HepG2 (cell line): ENCODE measurements around the gene EMC9. TPM values are rescaled to one million over a fixed set of nuclear protein-coding genes. Genes with fewer than 3 reads are reported as not detected.
A peak's percentile ranks its signal among the peaks of the same experiment; 100 is the strongest.

Source experiments
- AGO2 ChIP-seq: fragments of 200-400 bp; formaldehyde crosslinking; optimal IDR thresholded peaks from 2 replicates; pipeline ENCODE3; 2017; ENCODE audit warnings: mild to moderate bottlenecking, low read depth, low read length, moderate library complexity
- FOSL2 ChIP-seq: sonication (generic); formaldehyde crosslinking; IDR thresholded peaks from 2 replicates; pipeline ENCODE4 v1.4.0; 2020; ENCODE audit warnings: missing genetic modification reagents
- HNF4A ChIP-seq: sonication (generic); formaldehyde crosslinking; IDR thresholded peaks from 2 replicates; pipeline ENCODE4 v1.4.0; 2020; ENCODE audit warnings: missing genetic modification reagents
- JUNB ChIP-seq: sonication (generic); formaldehyde crosslinking; IDR thresholded peaks from 2 replicates; pipeline ENCODE4 v1.8.0; 2022; ENCODE audit warnings: missing genetic modification reagents, mild to moderate bottlenecking, borderline replicate concordance
- MAFK ChIP-seq, 2 experiments: IDR thresholded peaks in 1 of 2; conservative IDR thresholded peaks in 1 of 2; 2 replicates each; pipeline ENCODE4 v1.6.1; 2011; ENCODE audit warnings: improper control_type of control experiment in 2 of 2, low read length in 2 of 2
- MBD4 ChIP-seq: IDR thresholded peaks from 2 replicates; pipeline ENCODE4 v1.6.1; 2012; ENCODE audit warnings: low read length, inconsistent platforms, borderline replicate concordance
- MEIS1 ChIP-seq: sonication (generic); formaldehyde crosslinking; IDR thresholded peaks from 2 replicates; pipeline ENCODE4 v1.9.0; 2021; ENCODE audit warnings: mild to moderate bottlenecking, missing genetic modification reagents, moderate library complexity, borderline replicate concordance
- NKX3-1 ChIP-seq: sonication (generic); formaldehyde crosslinking; IDR thresholded peaks from 2 replicates; pipeline ENCODE4 v1.5.0; 2020; ENCODE audit warnings: missing genetic modification reagents
- POGZ ChIP-seq: sonication (generic); formaldehyde crosslinking; IDR thresholded peaks from 2 replicates; pipeline ENCODE4 v1.4.0; 2020; ENCODE audit warnings: mild to moderate bottlenecking, missing genetic modification reagents
- SIX1 ChIP-seq: sonication (generic); formaldehyde crosslinking; IDR thresholded peaks from 2 replicates; pipeline ENCODE4 v1.4.0; 2020; ENCODE audit warnings: missing genetic modification reagents, borderline replicate concordance
- SNAI1 ChIP-seq: sonication (generic); formaldehyde crosslinking; IDR thresholded peaks from 2 replicates; pipeline ENCODE4 v1.5.0; 2020; ENCODE audit warnings: mild to moderate bottlenecking, missing genetic modification reagents, borderline replicate concordance
- TAF15 ChIP-seq: fragments of 200-400 bp; formaldehyde crosslinking; IDR thresholded peaks from one replicate; pipeline ENCODE4 v1.6.1; 2018; ENCODE audit warnings: mild to moderate bottlenecking, low read depth, low read length; ENCODE audit not compliant: poor library complexity, severe bottlenecking
- ZNF567 ChIP-seq: sonication (generic); formaldehyde crosslinking; IDR thresholded peaks from 2 replicates; pipeline ENCODE4 v1.8.1; 2023; ENCODE audit warnings: mild to moderate bottlenecking, missing genetic modification reagents, borderline replicate concordance
- ZNF614 ChIP-seq: IDR thresholded peaks from 2 replicates; pipeline ENCODE4 v1.6.1; 2018; ENCODE audit warnings: missing biosample characterization, missing genetic modification reagents, inconsistent platforms, borderline replicate concordance
- polyA plus RNA-seq, 8 experiments: library from polyadenylated mRNA; depleted of rRNA in 3 of 8; stranded (reverse) in 7 of 8; unstranded in 1 of 8; fragments of >200 nt; fragmentation: Illumina TruSeq in 4 of 8; extraction: Trizol in 4 of 8; gene quantifications; 2 replicates each; pipeline versions ENCODE4 v1.2.1 to v1.2.3, GENCODE V29; 2011 to 2016; ENCODE audit warnings: low read depth in 4 of 8, missing spikeins in 1 of 8, mixed read lengths in 1 of 8; ENCODE audit not compliant: insufficient read depth in 1 of 8
- total RNA-seq, 5 experiments: library from RNA; depleted of rRNA; stranded (reverse); fragments of >200 nt; fragmentation: Illumina TruSeq; extraction: Trizol; gene quantifications; 2 replicates each; pipeline ENCODE4 v1.2.3, GENCODE V29; 2016; ENCODE audit warnings: low read depth in 1 of 5
- TF ChIP-seq, protein P1 (sequence below): sonication (generic); formaldehyde crosslinking; IDR thresholded peaks from 2 replicates; pipeline ENCODE4 v1.4.0; 2020; ENCODE audit warnings: mild to moderate bottlenecking, low read depth, missing genetic modification reagents
- TF ChIP-seq, protein P2 (sequence below): sonication (generic); formaldehyde crosslinking; IDR thresholded peaks from 2 replicates; pipeline ENCODE4 v1.5.0; 2020; ENCODE audit warnings: mild to moderate bottlenecking, missing genetic modification reagents
- TF ChIP-seq, protein P3 (sequence below), 2 experiments: sonication (generic) in 1 of 2; formaldehyde crosslinking in 1 of 2; IDR thresholded peaks; 2 replicates each; pipeline versions ENCODE4 v1.4.0 to v1.6.1; 2018 to 2020; ENCODE audit warnings: missing genetic modification reagents in 2 of 2, borderline replicate concordance in 1 of 2, low read depth in 1 of 2, mild to moderate bottlenecking in 1 of 2, missing biosample characterization in 1 of 2
- TF ChIP-seq, protein P4 (sequence below): sonication (generic); IDR thresholded peaks from 2 replicates; pipeline ENCODE4 v1.6.1; 2016; ENCODE audit warnings: low read depth, borderline replicate concordance

Gene EMC9
- total and polyA plus RNA-seq, 2 of the 13 experiments (the other 11 are each of a cell fraction or from before 2014, with no cell fraction given) = 60.5 to 78.7 TPM

DNA sequence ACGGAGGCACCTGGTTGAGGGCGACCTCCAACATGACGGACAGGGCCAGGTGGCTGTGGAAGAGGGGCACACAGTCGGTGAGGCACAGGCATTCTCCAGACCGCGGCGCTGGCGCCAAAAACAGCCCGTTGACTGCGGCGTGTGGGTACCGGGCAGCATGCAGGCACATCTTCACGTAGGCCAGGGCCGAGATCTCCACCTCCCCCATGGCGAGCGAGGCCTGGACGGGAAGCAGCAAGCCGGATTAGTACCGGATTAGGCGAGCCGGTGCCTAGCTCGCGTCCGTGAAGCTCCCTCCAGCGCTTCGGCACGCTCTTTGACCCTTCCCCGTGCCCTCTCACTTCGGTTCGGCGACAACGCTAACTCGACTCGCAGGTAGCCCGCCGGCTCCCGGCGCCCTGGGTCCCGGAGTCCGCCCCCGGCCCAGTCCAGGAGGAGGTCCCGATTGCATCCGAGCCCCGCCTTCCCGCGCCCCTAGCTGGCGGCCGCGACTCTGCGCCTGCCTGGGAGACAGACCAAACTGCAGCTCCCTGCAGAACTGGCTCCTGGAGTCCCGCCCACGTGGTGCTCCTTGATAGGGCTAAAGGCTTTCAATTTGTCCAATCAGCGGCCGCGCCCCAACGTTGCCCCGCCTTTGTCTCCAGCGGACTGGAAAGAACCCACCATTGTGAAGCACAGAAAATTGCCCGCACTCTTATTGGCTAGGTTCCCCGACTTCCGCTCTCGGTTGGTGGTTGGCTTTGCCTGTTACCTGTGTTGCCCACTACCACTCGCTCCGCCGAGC lies at the start of gene EMC9 (continued):
- TF ChIP-seq, protein P1, sequence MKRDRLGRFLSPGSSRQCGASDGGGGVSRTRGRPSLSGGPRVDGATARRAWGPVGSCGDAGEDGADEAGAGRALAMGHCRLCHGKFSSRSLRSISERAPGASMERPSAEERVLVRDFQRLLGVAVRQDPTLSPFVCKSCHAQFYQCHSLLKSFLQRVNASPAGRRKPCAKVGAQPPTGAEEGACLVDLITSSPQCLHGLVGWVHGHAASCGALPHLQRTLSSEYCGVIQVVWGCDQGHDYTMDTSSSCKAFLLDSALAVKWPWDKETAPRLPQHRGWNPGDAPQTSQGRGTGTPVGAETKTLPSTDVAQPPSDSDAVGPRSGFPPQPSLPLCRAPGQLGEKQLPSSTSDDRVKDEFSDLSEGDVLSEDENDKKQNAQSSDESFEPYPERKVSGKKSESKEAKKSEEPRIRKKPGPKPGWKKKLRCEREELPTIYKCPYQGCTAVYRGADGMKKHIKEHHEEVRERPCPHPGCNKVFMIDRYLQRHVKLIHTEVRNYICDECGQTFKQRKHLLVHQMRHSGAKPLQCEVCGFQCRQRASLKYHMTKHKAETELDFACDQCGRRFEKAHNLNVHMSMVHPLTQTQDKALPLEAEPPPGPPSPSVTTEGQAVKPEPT = peak; percentile 64
- TF ChIP-seq ZNF614 (CRISPR knock-in tag) (peak; percentile 95), SIX1 (no peak; the same call in 1 of the 2 replicates), MAFK (conservative IDR thresholded peaks at IDR 0.05 in 1 of 2, IDR thresholded peaks at IDR 0.05 in 1 of 2; ENCODE audit: low read length in 2 of 2) (peak; percentile 49 to 63), MBD4 (no peak), NKX3-1 (CRISPR knock-in tag) (peak; percentile 2; the same call in 1 of the 2 replicates), ZNF567 (CRISPR knock-in tag) (no peak; the same call in 1 of the 2 replicates), MEIS1 (CRISPR knock-in tag) (peak; percentile 96), SNAI1 (peak; percentile 91), POGZ (CRISPR knock-in tag) (peak; percentile 80; the same call in 1 of the 2 replicates), TAF15 (peak; percentile 93), JUNB (CRISPR knock-in tag) (no peak), AGO2 (peak; percentile 100), HNF4A (no peak; the same call in 1 of the 2 replicates), FOSL2 (CRISPR knock-in tag) (peak; percentile 24; the same call in 1 of the 2 replicates)
- TF ChIP-seq, protein P2, sequence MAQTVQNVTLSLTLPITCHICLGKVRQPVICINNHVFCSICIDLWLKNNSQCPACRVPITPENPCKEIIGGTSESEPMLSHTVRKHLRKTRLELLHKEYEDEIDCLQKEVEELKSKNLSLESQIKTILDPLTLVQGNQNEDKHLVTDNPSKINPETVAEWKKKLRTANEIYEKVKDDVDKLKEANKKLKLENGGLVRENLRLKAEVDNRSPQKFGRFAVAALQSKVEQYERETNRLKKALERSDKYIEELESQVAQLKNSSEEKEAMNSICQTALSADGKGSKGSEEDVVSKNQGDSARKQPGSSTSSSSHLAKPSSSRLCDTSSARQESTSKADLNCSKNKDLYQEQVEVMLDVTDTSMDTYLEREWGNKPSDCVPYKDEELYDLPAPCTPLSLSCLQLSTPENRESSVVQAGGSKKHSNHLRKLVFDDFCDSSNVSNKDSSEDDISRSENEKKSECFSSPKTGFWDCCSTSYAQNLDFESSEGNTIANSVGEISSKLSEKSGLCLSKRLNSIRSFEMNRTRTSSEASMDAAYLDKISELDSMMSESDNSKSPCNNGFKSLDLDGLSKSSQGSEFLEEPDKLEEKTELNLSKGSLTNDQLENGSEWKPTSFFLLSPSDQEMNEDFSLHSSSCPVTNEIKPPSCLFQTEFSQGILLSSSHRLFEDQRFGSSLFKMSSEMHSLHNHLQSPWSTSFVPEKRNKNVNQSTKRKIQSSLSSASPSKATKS = no peak
- TF ChIP-seq, protein P3, sequence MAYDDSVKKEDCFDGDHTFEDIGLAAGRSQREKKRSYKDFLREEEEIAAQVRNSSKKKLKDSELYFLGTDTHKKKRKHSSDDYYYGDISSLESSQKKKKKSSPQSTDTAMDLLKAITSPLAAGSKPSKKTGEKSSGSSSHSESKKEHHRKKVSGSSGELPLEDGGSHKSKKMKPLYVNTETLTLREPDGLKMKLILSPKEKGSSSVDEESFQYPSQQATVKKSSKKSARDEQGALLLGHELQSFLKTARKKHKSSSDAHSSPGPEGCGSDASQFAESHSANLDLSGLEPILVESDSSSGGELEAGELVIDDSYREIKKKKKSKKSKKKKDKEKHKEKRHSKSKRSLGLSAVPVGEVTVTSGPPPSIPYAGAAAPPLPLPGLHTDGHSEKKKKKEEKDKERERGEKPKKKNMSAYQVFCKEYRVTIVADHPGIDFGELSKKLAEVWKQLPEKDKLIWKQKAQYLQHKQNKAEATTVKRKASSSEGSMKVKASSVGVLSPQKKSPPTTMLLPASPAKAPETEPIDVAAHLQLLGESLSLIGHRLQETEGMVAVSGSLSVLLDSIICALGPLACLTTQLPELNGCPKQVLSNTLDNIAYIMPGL (CRISPR knock-in tag; IDR thresholded peaks at IDR 0.05; ENCODE audit: borderline replicate concordance in 1 of 2, low read depth in 1 of 2) = peak; percentile 89 to 98
- TF ChIP-seq, protein P4, sequence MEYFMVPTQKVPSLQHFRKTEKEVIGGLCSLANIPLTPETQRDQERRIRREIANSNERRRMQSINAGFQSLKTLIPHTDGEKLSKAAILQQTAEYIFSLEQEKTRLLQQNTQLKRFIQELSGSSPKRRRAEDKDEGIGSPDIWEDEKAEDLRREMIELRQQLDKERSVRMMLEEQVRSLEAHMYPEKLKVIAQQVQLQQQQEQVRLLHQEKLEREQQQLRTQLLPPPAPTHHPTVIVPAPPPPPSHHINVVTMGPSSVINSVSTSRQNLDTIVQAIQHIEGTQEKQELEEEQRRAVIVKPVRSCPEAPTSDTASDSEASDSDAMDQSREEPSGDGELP = peak; percentile 68; the same call in 1 of the 2 replicates
